ENCODE measurements around the gene CLCN7. TPM values are rescaled to one million over a fixed set of nuclear protein-coding genes. Genes with fewer than 3 reads are reported as not detected.

Gene CLCN7
- 75.9 and 100 TPM in 2 replicates for total RNA-seq

DNA sequence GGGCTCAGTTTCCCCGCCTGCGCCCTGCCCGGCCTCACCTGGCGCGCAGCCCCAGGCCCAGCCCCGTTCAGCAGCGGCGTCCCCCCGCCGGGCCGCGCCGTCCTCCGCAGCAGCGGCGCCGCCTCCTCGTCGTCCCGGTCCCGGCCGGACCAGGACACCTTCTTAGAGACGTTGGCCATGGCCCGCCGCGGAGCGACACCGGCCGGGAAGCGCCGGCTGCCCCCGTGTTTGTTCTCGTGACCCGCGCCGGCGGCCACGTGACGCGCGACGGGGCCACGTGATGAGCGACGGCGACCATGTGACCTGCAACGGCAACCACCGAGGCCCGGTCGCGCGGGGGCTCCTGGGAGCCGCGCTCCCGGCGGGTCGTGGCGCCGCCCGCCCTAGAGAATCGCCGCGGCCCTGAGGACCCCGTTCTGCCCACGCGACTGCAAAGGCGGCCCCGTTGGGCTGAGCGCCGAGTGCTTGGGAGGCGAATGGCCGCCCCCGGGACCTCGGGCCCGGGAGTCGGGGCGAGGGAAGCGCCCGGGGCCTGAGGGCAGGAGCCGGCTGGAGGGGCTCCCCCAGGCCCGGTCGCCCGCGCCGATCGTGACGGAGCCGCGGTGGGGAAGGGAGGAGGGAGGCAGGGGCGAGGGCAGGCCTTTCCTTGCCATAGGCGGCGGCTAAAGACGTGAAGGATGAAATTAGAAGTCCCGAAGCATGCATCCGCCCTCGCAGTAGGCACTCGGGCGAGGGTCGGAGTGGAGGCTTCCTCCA lies at the start of gene CLCN7:
Gene CLCN7, minus strand, starts transcription at position 233 of the 756 bp plus-strand sequence. Its CDS starts 54 bp downstream, at position 179.
- DNase-seq (ENCODE audit: extremely low read depth, low read depth, low spot score): no peak

GRCh38 chr16:1524366-1524765 lies 49.5 kb upstream of the CLCN7 start:
- no peak for DNase-seq (ENCODE audit: extremely low read depth, low read depth, low spot score)

DNA sequence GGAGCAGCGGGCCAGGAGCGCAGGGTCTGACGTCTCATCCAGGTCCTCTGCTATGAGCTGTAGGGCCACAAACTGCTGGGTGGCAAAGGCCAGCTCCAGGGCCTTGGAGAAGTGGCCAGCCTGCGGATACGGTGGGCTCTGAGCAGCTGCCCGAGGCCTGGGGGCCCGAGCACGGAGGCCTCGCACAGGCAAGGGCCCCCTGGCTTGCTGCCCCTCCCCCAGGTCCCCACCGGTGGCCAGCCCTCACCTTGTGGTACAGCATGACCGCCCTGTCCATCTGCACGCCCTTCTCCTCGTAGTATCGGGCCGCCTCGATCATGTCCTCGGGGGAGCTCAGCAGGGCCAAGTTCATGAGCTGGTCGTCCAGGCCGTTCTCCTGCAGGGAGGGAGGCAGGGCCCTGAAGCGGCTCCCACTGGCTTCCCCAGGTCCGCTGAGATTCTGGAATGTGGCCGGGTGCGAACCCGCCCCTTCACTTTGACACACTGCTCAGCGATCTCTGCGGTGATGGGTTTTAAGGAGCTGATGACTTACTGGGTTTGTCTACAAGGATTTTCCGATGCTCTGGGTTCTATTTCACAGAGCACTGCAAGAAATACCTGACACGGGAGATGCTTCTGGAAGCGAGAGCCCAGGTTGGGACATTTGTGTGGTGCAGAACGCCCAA lies 48.9 kb upstream of the CLCN7 start:
- DNase-seq (ENCODE audit: extremely low read depth, low read depth, low spot score): no peak

GRCh38 chr16:1520461-1520860 lies 45.6 kb upstream of the CLCN7 start:
- DNase-seq (ENCODE audit: extremely low read depth, low read depth, low spot score): no peak

GRCh38 chr16:1519831-1520230 lies 45.0 kb upstream of the CLCN7 start:
- no peak for DNase-seq (ENCODE audit: extremely low read depth, low read depth, low spot score)

DNA sequence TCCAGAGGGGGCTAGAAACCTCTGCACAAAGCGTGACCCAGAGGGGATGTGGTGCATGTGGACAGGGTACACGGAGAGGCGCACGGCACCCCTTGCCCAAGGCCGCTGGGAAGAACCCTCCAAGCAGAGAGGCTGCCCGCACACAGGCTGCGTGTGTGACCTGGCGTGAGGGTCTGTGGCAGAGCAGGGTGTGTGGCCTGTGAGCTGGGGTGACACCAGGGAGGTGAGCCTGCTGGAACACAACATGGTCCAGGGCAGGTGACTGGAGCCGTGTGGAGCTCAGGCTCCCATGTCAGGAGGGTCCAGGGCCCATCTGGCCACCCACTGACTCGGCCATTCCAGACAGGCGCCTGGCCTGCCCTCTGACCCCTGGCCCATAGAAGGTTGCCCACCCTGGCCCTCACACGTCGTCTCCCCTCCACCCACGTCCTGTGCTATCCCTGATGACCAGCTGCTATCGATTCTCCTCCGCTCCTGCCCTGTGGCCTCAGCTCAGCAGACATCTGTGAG lies 43.9 kb upstream of the CLCN7 start:
- no peak for DNase-seq (ENCODE audit: extremely low read depth, low read depth, low spot score)

DNA sequence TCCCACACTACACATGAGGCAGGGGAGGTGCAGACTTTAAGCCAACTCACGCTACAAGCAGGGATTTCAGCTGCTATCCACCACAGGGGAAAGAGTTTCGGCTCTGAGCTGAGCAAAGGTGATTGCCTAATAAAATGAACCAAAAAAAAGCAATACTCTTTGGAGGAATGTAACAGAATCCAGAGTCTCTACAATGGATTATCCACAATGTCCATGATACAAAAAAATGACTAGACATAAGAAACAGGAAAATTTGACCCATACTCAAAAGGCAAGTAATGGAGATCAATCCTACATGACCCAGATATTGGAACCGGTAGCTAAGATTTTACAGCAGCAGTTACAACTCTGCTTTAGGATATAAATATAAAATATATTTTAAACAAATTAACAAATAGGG lies 39.7 kb upstream of the CLCN7 start:
- DNase-seq (ENCODE audit: extremely low read depth, low read depth, low spot score): no peak

GRCh38 chr16:1512774-1513173 lies 37.9 kb upstream of the CLCN7 start:
- no peak for DNase-seq (ENCODE audit: extremely low read depth, low read depth, low spot score)

DNA sequence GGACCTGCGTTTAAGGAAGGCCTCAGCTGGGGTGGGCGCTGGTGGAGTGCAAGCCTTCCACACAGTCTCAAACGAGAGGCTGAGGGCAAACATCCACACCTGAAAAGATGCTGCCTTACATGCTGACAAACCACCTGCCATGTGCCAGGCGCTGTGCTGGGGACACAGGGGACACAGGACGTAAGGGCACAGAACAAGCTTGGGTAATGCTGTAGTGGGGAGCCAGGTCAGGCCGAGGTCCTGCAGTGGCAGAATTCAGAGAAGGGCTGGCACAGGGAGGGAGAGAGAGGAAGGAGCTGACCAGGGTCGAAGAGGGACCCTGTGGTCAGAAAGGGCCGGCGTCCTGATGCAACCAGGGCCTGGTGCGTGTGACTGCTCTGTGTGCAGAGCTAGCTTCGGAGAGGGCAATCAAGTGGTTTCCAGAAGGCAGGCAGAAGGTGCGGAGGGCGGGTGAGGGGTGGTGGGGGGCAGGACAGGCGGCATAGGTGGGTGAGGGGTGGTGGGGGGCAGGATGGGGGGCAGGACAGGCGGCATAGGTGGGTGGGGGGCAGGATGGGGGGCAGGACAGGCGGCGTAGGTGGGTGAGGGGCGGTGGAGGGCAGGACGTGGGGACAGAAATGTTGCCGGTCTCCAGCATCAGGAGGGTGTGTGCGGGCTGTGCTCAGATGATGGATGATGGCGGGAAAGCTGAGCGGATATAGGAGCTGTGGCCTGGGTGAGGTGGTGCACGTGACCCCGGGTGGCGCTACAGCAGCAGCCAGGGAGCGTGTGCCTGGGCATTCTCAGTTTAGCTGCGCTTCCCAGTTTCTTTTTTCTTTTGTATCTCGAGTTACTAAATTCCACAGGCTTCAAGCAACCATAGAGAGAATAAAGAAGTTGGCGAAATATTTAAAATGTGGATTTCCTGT lies 37.1 kb upstream of the CLCN7 start:
- no peak for DNase-seq (ENCODE audit: extremely low read depth, low read depth, low spot score)

DNA sequence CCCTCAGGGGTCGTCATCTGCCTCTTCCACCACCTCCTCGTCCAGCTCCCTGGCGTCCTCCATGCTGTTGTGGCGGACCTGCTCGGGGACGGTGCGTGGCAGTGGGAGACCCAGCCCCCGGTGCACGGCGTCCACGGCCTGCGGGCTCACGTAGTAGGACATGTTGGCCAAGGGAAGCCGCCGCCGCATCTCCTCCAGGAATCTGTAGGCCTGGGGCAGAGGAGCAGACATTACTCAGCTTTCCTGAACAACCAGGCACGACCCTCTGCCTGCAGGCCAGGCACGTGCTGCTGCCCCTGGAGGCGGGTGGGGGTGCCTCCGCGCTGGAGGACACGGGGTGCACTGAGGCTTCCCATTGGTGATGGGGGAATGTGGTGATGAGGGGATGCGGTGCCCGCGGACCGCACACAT lies 36.1 kb upstream of the CLCN7 start:
- no peak for DNase-seq (ENCODE audit: extremely low read depth, low read depth, low spot score)

GRCh38 chr16:1510272-1510671 lies 35.4 kb upstream of the CLCN7 start:
- DNase-seq (ENCODE audit: extremely low read depth, low read depth, low spot score): no peak

- DNase-seq (ENCODE audit: extremely low read depth, low read depth, low spot score): no peak
These were observed 34.7 kb upstream of the CLCN7 start for GRCh38 chr16:1509307-1510221.

- no peak for DNase-seq (ENCODE audit: extremely low read depth, low read depth, low spot score)
These were observed 33.8 kb upstream of the CLCN7 start for GRCh38 chr16:1508494-1509187.

- no peak for DNase-seq (ENCODE audit: extremely low read depth, low read depth, low spot score)
These were observed 31.8 kb upstream of the CLCN7 start for GRCh38 chr16:1506494-1507213.

DNA sequence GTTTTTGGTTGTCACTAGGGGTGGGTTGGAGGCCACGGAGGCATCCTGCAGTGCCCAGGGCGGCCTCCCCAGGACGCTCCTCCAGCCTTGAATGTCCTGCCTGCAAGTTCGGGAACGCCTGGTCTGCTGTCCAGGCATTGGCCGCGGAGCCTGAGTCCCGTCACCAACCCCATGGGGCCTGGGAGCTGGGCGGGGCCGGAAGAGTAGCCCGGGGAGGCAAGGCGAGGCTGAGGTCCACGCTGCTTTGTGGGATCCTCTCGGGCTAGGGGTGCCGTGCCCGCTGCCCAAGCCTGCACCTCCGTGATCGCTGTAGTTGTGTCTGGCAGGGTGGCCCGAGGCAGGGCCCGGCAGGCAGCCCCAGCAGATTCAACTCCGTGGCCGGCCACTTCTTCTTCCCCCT lies 31.1 kb upstream of the CLCN7 start:
- no peak for DNase-seq (ENCODE audit: extremely low read depth, low read depth, low spot score)

GRCh38 chr16:1505073-1505844 lies 30.4 kb upstream of the CLCN7 start:
- DNase-seq (ENCODE audit: extremely low read depth, low read depth, low spot score): no peak

- DNase-seq (ENCODE audit: extremely low read depth, low read depth, low spot score): no peak
These were observed 28.5 kb upstream of the CLCN7 start for GRCh38 chr16:1503110-1503955.

Measured in glomerular endothelial cell (primary cell).